K562 (cell line): ENCODE measurements around the gene IL17REL. TPM values are rescaled to one million over a fixed set of nuclear protein-coding genes. Genes with fewer than 3 reads are reported as not detected.
A peak's percentile ranks its signal among the peaks of the same experiment; 100 is the strongest.

ENCODE experiments used
- CGGBP1 ChIP-seq: fragments of 250-450 bp; sonication (Bioruptor Pico); IDR thresholded peaks from 2 replicates; pipeline ENCODE4 v1.9.0; 2021; ENCODE audit warnings: mild to moderate bottlenecking
- E2F6 ChIP-seq, 2 experiments: IDR thresholded peaks; 2 replicates each; pipeline ENCODE4 v1.6.1; 2011; ENCODE audit warnings: borderline replicate concordance in 1 of 2, control low read depth in 1 of 2, low read depth in 1 of 2, low read length in 1 of 2, mild to moderate bottlenecking in 1 of 2, mixed read lengths in 1 of 2, moderate library complexity in 1 of 2; ENCODE audit not compliant: insufficient read depth in 1 of 2, insufficient read length in 1 of 2, poor library complexity in 1 of 2, severe bottlenecking in 1 of 2; ENCODE audit errors: extremely low read depth in 1 of 2
- HLTF ChIP-seq: fragments of 450-650 bp; IDR thresholded peaks from 2 replicates; pipeline ENCODE4 v1.6.1; 2016
- KAT2B ChIP-seq: IDR thresholded peaks from one replicate; pipeline ENCODE4 v1.6.1; 2012; ENCODE audit warnings: low read depth, mild to moderate bottlenecking, control low read depth, inconsistent platforms, low read length, moderate library complexity
- MAX ChIP-seq: sonication (generic); formaldehyde crosslinking; IDR thresholded peaks from 2 replicates; pipeline ENCODE4 v1.9.0; 2022; ENCODE audit warnings: mild to moderate bottlenecking, missing genetic modification reagents
- MYNN ChIP-seq, 2 experiments: sonication (generic); formaldehyde crosslinking in 1 of 2; IDR thresholded peaks; 2 replicates each; pipeline versions ENCODE4 v1.5.0 to v1.6.1; 2016 to 2020; ENCODE audit warnings: antibody characterized with exemption in 1 of 2, missing genetic modification reagents in 1 of 2
- NKRF ChIP-seq: fragments of 450-650 bp; IDR thresholded peaks from 2 replicates; pipeline ENCODE4 v1.6.1; 2016; ENCODE audit warnings: borderline replicate concordance
- PREB ChIP-seq: sonication (generic); formaldehyde crosslinking; IDR thresholded peaks from 2 replicates; pipeline ENCODE4 v1.8.1; 2023; ENCODE audit warnings: mild to moderate bottlenecking, missing genetic modification reagents
- SMAD2 ChIP-seq: fragments of 150-350 bp; IDR thresholded peaks from 2 replicates; pipeline ENCODE4 v1.6.1; 2014; ENCODE audit warnings: low read depth, mild to moderate bottlenecking, low read length
- SMARCA4 ChIP-seq: fragments of 450-650 bp; IDR thresholded peaks from 2 replicates; pipeline ENCODE4 v1.6.1; 2016
- TCFL5 ChIP-seq: fragments of 250-450 bp; sonication (Bioruptor Pico); conservative IDR thresholded peaks from 2 replicates; pipeline ENCODE4 v1.6.1; 2021; ENCODE audit warnings: mild to moderate bottlenecking, moderate library complexity, matching md5 sums
- ZNF311 ChIP-seq: fragments of 250-450 bp; sonication (Bioruptor Pico); IDR thresholded peaks from 2 replicates; pipeline ENCODE4 v1.4.0; 2020; ENCODE audit warnings: mild to moderate bottlenecking, moderate library complexity
- polyA plus RNA-seq, 8 experiments: library from polyadenylated mRNA; depleted of rRNA in 4 of 8; stranded (reverse) in 5 of 8; unstranded in 3 of 8; fragments of >200 nt; fragmentation: Nextera tagmentation in 2 of 8; fragmentation: Illumina TruSeq in 1 of 8; extraction: Ambion mirVana in 2 of 8; extraction: Trizol in 1 of 8; gene quantifications; 2 replicates each; pipeline versions ENCODE4 v1.2.1 to v1.2.3, GENCODE V29; 2011 to 2014; ENCODE audit warnings: inconsistent platforms in 1 of 8, missing spikeins in 1 of 8
- total RNA-seq, 7 experiments: library from RNA; depleted of rRNA in 6 of 7; stranded (reverse); fragments of >200 nt in 6 of 7; fragmentation: Illumina TruSeq in 2 of 7; extraction: Trizol in 2 of 7; gene quantifications; 2 replicates each; pipeline versions ENCODE4 v1.2.1 to v1.2.3, GENCODE V29; 2011 to 2021; ENCODE audit warnings: low replicate concordance in 1 of 7

Gene IL17REL
- total and polyA plus RNA-seq, 9 of the 15 experiments (the other 6 are each of a cell fraction or from before 2014, with no cell fraction given): 0.05 to 0.42 (median 0.11) TPM; not detected in 4

GRCh38 chr22:49971232-49972162 lies 41.1 kb downstream of the IL17REL start (continued):
- TF ChIP-seq ZNF311 (CRISPR knock-in tag) (no peak), TCFL5 (CRISPR knock-in tag) (no peak), MYNN (IDR thresholded peaks at IDR 0.05) (no peak), MYNN (CRISPR knock-in tag; IDR thresholded peaks at IDR 0.05) (no peak), E2F6 (IDR thresholded peaks at IDR 0.05; ENCODE audit: borderline replicate concordance in 1 of 2, extremely low read depth in 1 of 2, insufficient read depth in 1 of 2, insufficient read length in 1 of 2, low read depth in 1 of 2, low read length in 1 of 2, poor library complexity in 1 of 2, severe bottlenecking in 1 of 2) (peak; percentile 58 to 74), HLTF (no peak), CGGBP1 (CRISPR knock-in tag) (no peak), SMARCA4 (no peak), MAX (peak; percentile 85), NKRF (no peak), KAT2B (no peak), PREB (CRISPR knock-in tag) (no peak), SMAD2 (no peak)
